Tibial nerve (tissue), 3 donors: ENCODE results near the gene OSBPL9.

Experiments used
- CTCF ChIP-seq, 5 experiments: fragments of 200-600 bp in 3 of 5; fragments of 450-650 bp in 2 of 5; sonication (generic) in 3 of 5; IDR thresholded peaks; one replicate each; pipeline ENCODE4 v1.5.1; 2016 to 2019; ENCODE audit warnings: antibody characterized with exemption in 5 of 5, mild to moderate bottlenecking in 3 of 5, moderate library complexity in 2 of 5
- POLR2A ChIP-seq, 2 donors: fragments of 450-650 bp; IDR thresholded peaks; one replicate each; pipeline ENCODE4 v1.6.1; 2017; ENCODE audit warnings: antibody characterized with exemption in 2 of 2, mild to moderate bottlenecking in 2 of 2, moderate library complexity in 2 of 2

GRCh38 chr1:51635615-51636014 lies 18.7 kb downstream of the OSBPL9 start:
- TF ChIP-seq CTCF (IDR thresholded peaks at IDR 0.05) (no peak), POLR2A (IDR thresholded peaks at IDR 0.05) (no peak)
